ENCODE data around the gene TRIM32.

Gene TRIM32

GRCh38 chr9:116701940-116702642 is 15.0 kb downstream of the TRIM32 start (continued):
- TF ChIP-seq ZNF518A (tag by site-specific recombination; conservative IDR thresholded peaks at IDR 0.05; ENCODE audit: low read depth) (no peak), YY1 (tag by site-specific recombination; IDR thresholded peaks at IDR 0.05) (no peak), MEIS1 (CRISPR knock-in tag; IDR thresholded peaks at IDR 0.05; ENCODE audit: borderline replicate concordance) (no peak), ZNF121 (tag by site-specific recombination; IDR thresholded peaks at IDR 0.05) (no peak), ZNF776 (tag by site-specific recombination; IDR thresholded peaks at IDR 0.05; ENCODE audit: borderline replicate concordance) (no peak), ZNF24 (tag by site-specific recombination; IDR thresholded peaks at IDR 0.05) (no peak), ZFP3 (tag by site-specific recombination; IDR thresholded peaks at IDR 0.05; ENCODE audit: low read depth) (no peak), ZNF596 (tag by site-specific recombination; IDR thresholded peaks at IDR 0.05) (no peak)
- TF ChIP-seq, protein P1, sequence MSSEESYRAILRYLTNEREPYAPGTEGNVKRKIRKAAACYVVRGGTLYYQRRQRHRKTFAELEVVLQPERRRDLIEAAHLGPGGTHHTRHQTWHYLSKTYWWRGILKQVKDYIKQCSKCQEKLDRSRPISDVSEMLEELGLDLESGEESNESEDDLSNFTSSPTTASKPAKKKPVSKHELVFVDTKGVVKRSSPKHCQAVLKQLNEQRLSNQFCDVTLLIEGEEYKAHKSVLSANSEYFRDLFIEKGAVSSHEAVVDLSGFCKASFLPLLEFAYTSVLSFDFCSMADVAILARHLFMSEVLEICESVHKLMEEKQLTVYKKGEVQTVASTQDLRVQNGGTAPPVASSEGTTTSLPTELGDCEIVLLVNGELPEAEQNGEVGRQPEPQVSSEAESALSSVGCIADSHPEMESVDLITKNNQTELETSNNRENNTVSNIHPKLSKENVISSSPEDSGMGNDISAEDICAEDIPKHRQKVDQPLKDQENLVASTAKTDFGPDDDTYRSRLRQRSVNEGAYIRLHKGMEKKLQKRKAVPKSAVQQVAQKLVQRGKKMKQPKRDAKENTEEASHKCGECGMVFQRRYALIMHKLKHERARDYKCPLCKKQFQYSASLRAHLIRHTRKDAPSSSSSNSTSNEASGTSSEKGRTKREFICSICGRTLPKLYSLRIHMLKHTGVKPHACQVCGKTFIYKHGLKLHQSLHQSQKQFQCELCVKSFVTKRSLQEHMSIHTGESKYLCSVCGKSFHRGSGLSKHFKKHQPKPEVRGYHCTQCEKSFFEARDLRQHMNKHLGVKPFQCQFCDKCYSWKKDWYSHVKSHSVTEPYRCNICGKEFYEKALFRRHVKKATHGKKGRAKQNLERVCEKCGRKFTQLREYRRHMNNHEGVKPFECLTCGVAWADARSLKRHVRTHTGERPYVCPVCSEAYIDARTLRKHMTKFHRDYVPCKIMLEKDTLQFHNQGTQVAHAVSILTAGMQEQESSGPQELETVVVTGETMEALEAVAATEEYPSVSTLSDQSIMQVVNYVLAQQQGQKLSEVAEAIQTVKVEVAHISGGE (tag by site-specific recombination; conservative IDR thresholded peaks at IDR 0.05; ENCODE audit: low read depth) = no peak

GRCh38 chr9:116703634-116704033 is 16.5 kb downstream of the TRIM32 start:
- no peak for TF ChIP-seq ZSCAN23 (tag by site-specific recombination; IDR thresholded peaks at IDR 0.05)
- TF ChIP-seq, protein P2, sequence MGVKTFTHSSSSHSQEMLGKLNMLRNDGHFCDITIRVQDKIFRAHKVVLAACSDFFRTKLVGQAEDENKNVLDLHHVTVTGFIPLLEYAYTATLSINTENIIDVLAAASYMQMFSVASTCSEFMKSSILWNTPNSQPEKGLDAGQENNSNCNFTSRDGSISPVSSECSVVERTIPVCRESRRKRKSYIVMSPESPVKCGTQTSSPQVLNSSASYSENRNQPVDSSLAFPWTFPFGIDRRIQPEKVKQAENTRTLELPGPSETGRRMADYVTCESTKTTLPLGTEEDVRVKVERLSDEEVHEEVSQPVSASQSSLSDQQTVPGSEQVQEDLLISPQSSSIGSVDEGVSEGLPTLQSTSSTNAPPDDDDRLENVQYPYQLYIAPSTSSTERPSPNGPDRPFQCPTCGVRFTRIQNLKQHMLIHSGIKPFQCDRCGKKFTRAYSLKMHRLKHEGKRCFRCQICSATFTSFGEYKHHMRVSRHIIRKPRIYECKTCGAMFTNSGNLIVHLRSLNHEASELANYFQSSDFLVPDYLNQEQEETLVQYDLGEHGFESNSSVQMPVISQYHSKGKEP (tag by site-specific recombination; IDR thresholded peaks at IDR 0.05) = 0 out of 2 replicates have a peak, but pooled peaks have one; percentile 30
- Histone ChIP-seq H3K36me3 (ENCODE audit: control insufficient read depth in 2 of 2, insufficient read depth in 1 of 2, low read length in 2 of 2) (peaks cover 0 to 26% of the 10 kb centered on the region in 2 experiments; a peak in 1 of 3 replicates), H3K27ac (ENCODE audit: extremely low read depth, low read depth, low read length) (no peak overlapping the region), H3K9me3 (ENCODE audit: control insufficient read depth, insufficient read depth, low read depth, low read length) (no peaks in the 10 kb centered on the region), H3K4me1 (ENCODE audit: control insufficient read depth, insufficient read depth, low read length) (no peaks in the 10 kb centered on the region), H3K4me3 (ENCODE audit: low read depth, low read length) (no peak overlapping the region)
- ChIA-PET POLR2A (no interaction called here), CTCF (no interaction called here)

DNA sequence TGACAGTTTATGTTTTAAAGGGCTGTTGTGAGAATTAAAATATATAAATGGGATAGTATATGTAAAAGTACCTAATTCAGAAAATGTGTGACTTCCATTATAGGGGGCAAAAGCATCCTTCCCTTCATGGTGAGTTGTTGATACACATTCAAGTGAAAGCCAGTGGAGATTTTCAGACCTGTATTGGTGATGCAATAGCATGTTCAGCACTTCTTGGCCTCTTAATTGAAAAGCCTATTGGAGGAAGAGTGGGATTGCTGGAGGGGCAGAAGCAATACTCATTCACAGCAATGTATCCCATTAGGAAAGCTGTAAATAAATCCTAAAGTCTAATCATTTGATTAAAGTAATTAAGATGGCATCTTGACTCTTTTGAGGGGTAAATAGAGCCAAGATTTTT is 17.4 kb downstream of the TRIM32 start:
- H3K9me3 ChIP-seq (ENCODE audit: control insufficient read depth, insufficient read depth, low read depth, low read length) = no peaks in the 10 kb centered on the region
- TF ChIP-seq ZNF23 (tag by site-specific recombination; IDR thresholded peaks at IDR 0.05; ENCODE audit: borderline replicate concordance) = no peak
- no peak for TF ChIP-seq ZBTB7A (tag by site-specific recombination; IDR thresholded peaks at IDR 0.05; ENCODE audit: low read depth)
- TF ChIP-seq KLF9 (tag by site-specific recombination; IDR thresholded peaks at IDR 0.05; ENCODE audit: low read depth) = no peak
- TF ChIP-seq EGR2 (tag by site-specific recombination; IDR thresholded peaks at IDR 0.05; ENCODE audit: low read depth) = no peak
- no peak for TF ChIP-seq ZNF148 (tag by site-specific recombination; IDR thresholded peaks at IDR 0.05; ENCODE audit: borderline replicate concordance)
- TF ChIP-seq ZNF48 (tag by site-specific recombination; IDR thresholded peaks at IDR 0.05) = no peak
- H3K4me3 ChIP-seq (ENCODE audit: low read depth, low read length) = no peak overlapping the region
- POLR2A ChIA-PET = no interaction called here
- H3K36me3 ChIP-seq (ENCODE audit: control insufficient read depth in 2 of 2, insufficient read depth in 1 of 2, low read length in 2 of 2) = peaks cover 0 to 18% of the 10 kb centered on the region in 2 experiments; a peak in 1 of 3 replicates
- no peak overlapping the region for H3K27ac ChIP-seq (ENCODE audit: extremely low read depth, low read depth, low read length)
- no peaks in the 10 kb centered on the region for H3K4me1 ChIP-seq (ENCODE audit: control insufficient read depth, insufficient read depth, low read length)
- CTCF ChIA-PET = no interaction called here

All from HEK293 (cell line).